NCI-H1092 treated with DMSO at 0.1 percent for 48 hours (cell line): Measurements from ENCODE around the gene PTPRF.

Source experiments
- DNase-seq: peaks from one replicate; lab custom pipeline; 2025; lab: John Stamatoyannopoulos, UW

The PTPRF gene

GRCh38 chr1:43669878-43670277 is 139.2 kb downstream of the PTPRF start:
- no peak for DNase-seq

DNA sequence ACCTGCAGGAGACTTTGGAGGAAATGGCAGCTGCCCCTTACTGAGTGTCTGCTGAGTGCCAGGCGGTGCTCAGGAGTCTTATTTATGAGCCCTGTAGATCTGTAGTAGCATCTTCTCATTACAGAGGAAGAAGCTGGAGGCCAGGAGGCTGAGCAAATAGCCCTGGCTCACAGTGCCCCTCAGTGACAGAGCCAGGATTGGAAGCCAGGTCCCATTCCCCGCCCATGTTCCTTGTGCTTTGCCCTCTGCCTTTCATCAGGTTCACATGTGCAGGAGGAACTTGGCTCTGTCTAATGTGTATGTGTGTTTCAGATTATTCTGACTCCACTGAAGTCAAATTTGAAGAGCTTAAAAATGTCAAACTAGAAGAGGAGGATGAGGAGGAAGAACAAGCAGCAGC is 140.5 kb downstream of the PTPRF start:
- DNase-seq = no peak

DNA sequence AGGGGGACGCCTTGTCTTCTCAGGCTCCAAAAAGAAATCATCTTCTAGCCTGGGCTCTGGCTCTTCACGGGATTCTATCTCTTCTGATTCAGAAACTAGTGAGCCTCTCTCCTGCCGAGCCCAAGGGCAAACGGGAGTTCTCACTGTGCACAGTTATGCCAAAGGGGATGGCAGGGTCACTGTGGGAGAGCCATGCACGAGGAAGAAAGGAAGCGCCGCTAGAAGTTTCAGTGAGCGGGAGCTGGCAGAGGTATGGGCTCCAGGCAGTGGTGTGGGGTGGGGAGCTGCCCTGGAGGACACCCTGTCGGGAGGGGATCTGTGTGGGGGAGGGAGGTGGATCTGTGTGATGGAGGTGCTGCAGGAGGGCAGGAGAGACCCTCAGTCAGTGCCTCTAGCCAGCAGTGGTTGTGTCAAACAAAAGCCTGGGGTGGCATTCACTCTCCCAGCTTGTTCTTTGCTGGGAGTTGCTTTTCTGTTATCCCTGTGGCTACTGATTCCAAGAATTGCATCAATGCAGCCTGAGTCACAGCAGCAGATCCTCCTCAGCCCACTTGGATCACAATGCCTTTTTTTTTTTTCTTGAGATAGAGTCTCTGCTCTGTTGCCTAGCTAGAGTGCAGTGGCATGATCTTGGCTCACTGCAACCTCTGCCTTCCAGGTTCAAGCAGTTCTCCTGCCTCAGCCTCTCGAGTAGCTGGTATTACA is 141.1 kb downstream of the PTPRF start:
- no peak for DNase-seq

- no peak for DNase-seq
Observed at GRCh38 chr1:43673261-43673660, 142.6 kb downstream of the PTPRF start.
